SK-N-SH (cell line): ENCODE measurements around the gene IRGM.
"Not testable (repeated sequence)": the region's sequence is repeated elsewhere in the genome, so short reads cannot be mapped to it uniquely, and the experiment has no call there.

Experiments used
- CHD2 ChIP-seq: fragments of 150-350 bp; IDR thresholded peaks from 2 replicates; pipeline ENCODE4 v1.6.1; 2018; ENCODE audit warnings: low read length; ENCODE audit not compliant: partially characterized antibody
- EP300 ChIP-seq, 2 experiments: IDR thresholded peaks; 2 replicates each; pipeline versions ENCODE4 v1.4.0 to v1.6.1; 2012; ENCODE audit warnings: borderline replicate concordance in 1 of 2, low read depth in 1 of 2, low read length in 1 of 2
- FOXM1 ChIP-seq: IDR thresholded peaks from 2 replicates; pipeline ENCODE4 v1.4.0; 2012; ENCODE audit warnings: low read depth, mild to moderate bottlenecking
- JUND ChIP-seq: IDR thresholded peaks from 2 replicates; pipeline ENCODE4 v1.4.0; 2012
- POLR2AphosphoS5 ChIP-seq: IDR thresholded peaks from 2 replicates; pipeline ENCODE4 v1.6.1; 2012; ENCODE audit warnings: low read depth, low read length
- SIN3A ChIP-seq: IDR thresholded peaks from 2 replicates; pipeline ENCODE4 v1.6.1; 2012; ENCODE audit warnings: low read depth, mild to moderate bottlenecking, low read length, moderate library complexity, borderline replicate concordance
- TF ChIP-seq, protein P1 (sequence below): fragments of 200-600 bp; sonication (generic); IDR thresholded peaks from 2 replicates; pipeline ENCODE4 v1.6.1; 2017; ENCODE audit warnings: antibody characterized with exemption, mild to moderate bottlenecking, moderate library complexity
- TF ChIP-seq, protein P2 (sequence below): IDR thresholded peaks from 2 replicates; pipeline ENCODE4 v1.6.1; 2012; ENCODE audit warnings: mild to moderate bottlenecking, low read depth, low read length, moderate library complexity
- TF ChIP-seq, protein P3 (sequence below): fragments of 150-350 bp; IDR thresholded peaks from 2 replicates; pipeline ENCODE4 v1.6.1; 2017; ENCODE audit warnings: antibody characterized with exemption, low read length, low read depth, borderline replicate concordance
- TF ChIP-seq, protein P4 (sequence below): IDR thresholded peaks from 2 replicates; pipeline ENCODE4 v1.4.0; 2012; ENCODE audit warnings: low read depth, borderline replicate concordance

DNA sequence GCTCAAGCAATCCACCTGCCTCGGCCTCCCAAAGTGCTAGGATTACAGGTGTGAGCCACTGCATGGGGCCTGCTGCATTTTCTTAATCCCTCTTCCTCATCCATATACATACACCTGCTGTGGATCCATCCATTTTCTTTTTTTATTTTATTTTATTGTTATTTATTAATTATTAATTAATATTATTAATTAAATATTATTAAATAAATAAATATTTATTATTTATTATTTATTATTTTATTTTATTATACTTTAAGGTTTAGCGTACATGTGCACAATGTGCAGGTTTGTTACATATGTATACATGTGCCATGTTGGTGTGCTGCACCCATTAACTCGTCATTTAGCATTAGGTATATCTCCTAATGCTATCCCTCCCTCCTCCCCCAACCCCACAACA, 10.4 kb downstream of the IRGM start:
- TF ChIP-seq, protein P1, sequence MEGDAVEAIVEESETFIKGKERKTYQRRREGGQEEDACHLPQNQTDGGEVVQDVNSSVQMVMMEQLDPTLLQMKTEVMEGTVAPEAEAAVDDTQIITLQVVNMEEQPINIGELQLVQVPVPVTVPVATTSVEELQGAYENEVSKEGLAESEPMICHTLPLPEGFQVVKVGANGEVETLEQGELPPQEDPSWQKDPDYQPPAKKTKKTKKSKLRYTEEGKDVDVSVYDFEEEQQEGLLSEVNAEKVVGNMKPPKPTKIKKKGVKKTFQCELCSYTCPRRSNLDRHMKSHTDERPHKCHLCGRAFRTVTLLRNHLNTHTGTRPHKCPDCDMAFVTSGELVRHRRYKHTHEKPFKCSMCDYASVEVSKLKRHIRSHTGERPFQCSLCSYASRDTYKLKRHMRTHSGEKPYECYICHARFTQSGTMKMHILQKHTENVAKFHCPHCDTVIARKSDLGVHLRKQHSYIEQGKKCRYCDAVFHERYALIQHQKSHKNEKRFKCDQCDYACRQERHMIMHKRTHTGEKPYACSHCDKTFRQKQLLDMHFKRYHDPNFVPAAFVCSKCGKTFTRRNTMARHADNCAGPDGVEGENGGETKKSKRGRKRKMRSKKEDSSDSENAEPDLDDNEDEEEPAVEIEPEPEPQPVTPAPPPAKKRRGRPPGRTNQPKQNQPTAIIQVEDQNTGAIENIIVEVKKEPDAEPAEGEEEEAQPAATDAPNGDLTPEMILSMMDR, result not testable (repeated sequence)
- TF ChIP-seq, protein P2, sequence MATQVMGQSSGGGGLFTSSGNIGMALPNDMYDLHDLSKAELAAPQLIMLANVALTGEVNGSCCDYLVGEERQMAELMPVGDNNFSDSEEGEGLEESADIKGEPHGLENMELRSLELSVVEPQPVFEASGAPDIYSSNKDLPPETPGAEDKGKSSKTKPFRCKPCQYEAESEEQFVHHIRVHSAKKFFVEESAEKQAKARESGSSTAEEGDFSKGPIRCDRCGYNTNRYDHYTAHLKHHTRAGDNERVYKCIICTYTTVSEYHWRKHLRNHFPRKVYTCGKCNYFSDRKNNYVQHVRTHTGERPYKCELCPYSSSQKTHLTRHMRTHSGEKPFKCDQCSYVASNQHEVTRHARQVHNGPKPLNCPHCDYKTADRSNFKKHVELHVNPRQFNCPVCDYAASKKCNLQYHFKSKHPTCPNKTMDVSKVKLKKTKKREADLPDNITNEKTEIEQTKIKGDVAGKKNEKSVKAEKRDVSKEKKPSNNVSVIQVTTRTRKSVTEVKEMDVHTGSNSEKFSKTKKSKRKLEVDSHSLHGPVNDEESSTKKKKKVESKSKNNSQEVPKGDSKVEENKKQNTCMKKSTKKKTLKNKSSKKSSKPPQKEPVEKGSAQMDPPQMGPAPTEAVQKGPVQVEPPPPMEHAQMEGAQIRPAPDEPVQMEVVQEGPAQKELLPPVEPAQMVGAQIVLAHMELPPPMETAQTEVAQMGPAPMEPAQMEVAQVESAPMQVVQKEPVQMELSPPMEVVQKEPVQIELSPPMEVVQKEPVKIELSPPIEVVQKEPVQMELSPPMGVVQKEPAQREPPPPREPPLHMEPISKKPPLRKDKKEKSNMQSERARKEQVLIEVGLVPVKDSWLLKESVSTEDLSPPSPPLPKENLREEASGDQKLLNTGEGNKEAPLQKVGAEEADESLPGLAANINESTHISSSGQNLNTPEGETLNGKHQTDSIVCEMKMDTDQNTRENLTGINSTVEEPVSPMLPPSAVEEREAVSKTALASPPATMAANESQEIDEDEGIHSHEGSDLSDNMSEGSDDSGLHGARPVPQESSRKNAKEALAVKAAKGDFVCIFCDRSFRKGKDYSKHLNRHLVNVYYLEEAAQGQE, result not testable (repeated sequence)
- not testable (repeated sequence) for TF ChIP-seq EP300 (IDR thresholded peaks at IDR 0.05; ENCODE audit: borderline replicate concordance in 1 of 2, low read depth in 1 of 2, low read length in 1 of 2); SIN3A; POLR2AphosphoS5; JUND; FOXM1; CHD2
- TF ChIP-seq, protein P3, sequence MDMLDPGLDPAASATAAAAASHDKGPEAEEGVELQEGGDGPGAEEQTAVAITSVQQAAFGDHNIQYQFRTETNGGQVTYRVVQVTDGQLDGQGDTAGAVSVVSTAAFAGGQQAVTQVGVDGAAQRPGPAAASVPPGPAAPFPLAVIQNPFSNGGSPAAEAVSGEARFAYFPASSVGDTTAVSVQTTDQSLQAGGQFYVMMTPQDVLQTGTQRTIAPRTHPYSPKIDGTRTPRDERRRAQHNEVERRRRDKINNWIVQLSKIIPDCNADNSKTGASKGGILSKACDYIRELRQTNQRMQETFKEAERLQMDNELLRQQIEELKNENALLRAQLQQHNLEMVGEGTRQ, result not testable (repeated sequence)
- TF ChIP-seq, protein P4, sequence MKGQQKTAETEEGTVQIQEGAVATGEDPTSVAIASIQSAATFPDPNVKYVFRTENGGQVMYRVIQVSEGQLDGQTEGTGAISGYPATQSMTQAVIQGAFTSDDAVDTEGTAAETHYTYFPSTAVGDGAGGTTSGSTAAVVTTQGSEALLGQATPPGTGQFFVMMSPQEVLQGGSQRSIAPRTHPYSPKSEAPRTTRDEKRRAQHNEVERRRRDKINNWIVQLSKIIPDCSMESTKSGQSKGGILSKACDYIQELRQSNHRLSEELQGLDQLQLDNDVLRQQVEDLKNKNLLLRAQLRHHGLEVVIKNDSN, result not testable (repeated sequence)
